CD4-positive, alpha-beta T cell treated with Interleukin-15 for 4 hours (primary cell): ENCODE data around the gene INPP1.
"Not testable (repeated sequence)": the region's sequence is repeated elsewhere in the genome, so short reads cannot be mapped to it uniquely, and the experiment has no call there.

Experiments used
- DNase-seq: peaks from one replicate; pipeline ENCODE4 v3.0.0-alpha.2; 2020; ENCODE audit warnings: low spot score

INPP1 gene

GRCh38 chr2:190333928-190334327 lies 9.5 kb upstream of the INPP1 start:
- DNase-seq: no peak

DNA sequence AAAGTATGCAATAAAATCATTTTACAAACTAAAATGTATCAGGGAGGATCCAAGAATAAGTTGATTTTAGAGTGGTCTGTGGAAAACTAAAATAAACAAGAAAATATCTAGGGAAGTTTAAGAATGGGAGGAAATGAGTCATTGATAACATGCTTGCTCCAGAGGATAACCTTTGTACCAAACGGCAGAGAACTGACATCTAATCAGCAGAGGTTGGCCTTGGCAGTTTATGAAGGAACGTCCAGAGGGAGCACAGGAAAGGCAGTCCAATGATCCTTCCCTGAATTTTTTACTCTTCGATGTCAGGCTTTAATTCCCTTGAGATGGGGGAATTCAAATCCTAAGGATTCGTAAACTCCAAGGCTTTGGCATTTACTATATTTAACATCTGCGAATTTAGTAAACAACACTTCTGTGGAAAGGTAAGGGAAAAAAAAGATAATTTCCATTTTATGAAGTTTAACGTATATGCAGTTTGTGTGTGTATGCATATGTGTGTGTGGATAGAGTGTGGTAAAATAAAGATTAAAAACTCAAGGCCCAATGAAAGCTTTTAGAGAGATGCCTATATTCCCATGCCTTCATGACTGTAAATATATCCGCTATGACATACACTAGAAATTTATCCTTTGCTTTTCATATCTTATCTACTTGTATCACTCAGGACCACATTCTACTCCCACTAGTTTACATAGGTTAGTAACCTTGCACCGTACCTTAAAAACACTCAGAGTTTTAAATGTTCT lies 8.7 kb upstream of the INPP1 start:
- no peak for DNase-seq

DNA sequence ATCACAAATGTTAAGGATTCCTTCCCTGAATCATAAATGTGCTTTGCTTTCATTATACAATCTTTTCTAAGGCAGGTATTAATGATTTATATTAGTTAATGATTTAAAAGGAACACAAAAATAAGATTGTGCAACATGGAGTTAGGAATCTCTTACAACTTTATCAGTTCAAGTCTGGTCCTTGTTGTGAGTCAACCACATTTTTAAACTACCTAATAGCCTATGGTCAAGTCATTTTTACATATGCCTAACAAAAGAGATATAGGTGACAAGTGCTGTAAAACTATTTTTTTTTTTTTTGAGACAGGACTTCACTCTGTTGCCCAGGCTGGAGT lies 8.2 kb upstream of the INPP1 start:
- DNase-seq: no peak

- not testable (repeated sequence) for DNase-seq
Measured at GRCh38 chr2:190335584-190335983, 7.8 kb upstream of the INPP1 start.

GRCh38 chr2:190336420-190336819 lies 7.0 kb upstream of the INPP1 start:
- DNase-seq: no peak

- no peak for DNase-seq
Measured at GRCh38 chr2:190338453-190338852, 4.9 kb upstream of the INPP1 start.

DNA sequence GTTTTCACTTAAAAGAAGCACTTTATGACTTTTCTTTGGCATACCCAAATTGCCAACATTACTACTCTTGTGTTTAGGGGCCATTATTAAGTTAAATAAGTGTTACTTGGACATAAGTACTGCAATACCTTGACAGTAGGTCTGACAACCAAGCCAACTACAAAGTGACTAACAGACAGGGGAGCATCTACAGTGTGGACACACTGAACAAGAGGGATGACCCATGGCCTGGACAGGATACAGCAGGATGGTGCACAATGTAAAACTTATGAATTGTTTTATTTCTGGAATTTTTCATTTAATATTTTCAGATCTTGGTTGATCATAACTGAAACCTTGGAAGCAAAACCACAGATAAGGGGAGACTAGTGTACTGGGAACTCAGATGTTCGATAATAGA lies 4.0 kb upstream of the INPP1 start:
- no peak for DNase-seq

DNA sequence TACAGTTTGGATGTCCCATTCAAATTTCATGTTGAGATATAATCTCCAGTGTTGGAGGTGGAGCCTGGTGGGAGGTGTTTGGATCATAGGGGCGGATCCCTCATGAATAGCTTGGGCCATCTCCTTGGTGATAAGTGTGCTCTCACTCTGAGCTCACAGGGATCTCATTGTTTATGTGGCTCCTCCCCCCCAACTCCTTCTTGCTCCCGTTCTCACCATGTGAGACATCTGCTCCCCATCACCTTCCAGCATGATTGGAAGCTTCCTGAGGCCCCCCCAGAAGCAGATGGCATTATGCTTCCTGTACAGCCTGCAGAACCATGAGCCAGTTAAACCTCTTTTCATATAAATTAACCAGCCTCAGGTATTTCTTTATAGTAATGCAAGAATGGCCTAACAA lies 3.0 kb upstream of the INPP1 start:
- DNase-seq: no peak

GRCh38 chr2:190342611-190343010 lies 778 bp upstream of the INPP1 start:
- DNase-seq: no peak

DNA sequence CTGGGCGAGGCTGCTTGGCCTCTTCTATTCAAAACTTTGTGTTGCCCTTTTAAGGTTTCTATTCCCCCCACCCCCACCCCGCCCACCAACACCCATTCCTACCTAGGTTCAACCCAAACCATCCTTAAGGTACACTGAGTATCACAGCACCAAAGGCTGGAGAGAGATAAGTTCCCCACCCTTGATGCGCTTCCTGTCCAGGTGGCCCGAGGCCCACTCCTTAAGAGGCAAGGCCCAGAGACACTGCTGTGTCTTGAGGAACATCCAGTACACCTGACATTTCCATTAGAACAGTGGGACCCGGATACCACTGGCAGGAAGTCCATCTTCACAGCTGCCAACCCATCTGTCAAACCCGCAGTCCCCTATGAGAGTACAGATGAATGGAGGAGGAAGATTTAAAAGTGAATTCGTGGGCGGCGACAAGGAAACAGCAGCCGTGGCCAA lies 277 bp upstream of the INPP1 start:
- no peak for DNase-seq

- no peak for DNase-seq
Measured at GRCh38 chr2:190344276-190344827, 963 bp downstream of the INPP1 start.

DNA sequence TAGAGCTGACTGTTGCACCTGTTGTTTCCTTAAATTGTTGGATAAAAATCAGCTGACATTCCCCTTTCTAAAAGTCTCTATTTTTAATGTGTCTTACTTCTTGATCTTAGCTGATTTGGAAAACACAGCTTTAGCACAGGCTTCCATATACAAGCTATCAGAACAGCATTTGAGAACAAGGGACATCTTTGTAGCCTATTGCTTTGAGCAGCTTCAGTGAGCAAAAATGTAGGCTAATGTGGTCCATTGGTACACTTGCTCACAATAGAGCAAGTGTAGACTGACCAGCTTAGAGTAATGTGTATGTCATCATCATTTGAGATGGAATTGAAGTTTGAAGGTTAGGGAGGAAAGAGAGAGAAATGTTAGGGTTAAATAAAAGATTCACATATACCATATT lies 7.0 kb downstream of the INPP1 start:
- DNase-seq: no peak

DNA sequence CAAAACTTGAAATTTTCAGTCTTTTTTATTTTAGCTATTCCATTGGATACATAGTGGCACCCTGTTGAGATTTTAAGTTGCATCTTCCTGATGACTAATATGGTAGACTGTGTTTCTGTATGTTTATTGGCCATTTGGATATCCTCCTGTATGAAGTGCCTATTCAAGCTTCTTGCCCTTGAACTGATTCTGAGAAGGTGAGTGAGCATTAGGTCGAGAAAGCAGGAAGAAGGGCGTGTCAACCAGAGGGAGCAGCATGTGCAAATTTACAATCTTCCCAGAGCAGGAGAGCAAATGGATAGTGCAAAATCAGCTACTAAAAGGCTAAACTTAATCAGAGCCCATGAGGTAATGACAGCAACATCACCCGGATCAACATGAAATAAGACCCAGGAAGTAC lies 8.6 kb downstream of the INPP1 start:
- DNase-seq: no peak

- DNase-seq: no peak
Measured at GRCh38 chr2:190352668-190353536, 9.5 kb downstream of the INPP1 start.

DNA sequence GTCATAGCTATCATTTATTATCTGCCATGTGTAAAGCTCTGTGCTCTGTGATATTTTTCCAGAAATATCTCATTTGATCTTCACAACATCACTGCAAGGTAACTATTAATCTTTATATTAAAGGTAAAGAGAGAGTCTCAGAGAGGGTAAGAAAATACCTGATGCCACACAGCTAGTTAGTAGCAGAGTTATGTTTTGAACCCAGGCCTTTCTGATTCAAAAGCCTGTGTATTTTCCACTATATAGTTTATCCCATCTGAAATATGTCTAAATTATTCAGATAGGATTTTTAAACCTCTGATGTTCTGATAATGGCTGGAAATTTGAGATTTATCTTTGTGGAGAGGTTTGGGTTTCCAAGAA lies 10.1 kb downstream of the INPP1 start:
- no peak for DNase-seq

- DNase-seq: no peak
Measured at GRCh38 chr2:190354003-190354690, 10.8 kb downstream of the INPP1 start.

DNA sequence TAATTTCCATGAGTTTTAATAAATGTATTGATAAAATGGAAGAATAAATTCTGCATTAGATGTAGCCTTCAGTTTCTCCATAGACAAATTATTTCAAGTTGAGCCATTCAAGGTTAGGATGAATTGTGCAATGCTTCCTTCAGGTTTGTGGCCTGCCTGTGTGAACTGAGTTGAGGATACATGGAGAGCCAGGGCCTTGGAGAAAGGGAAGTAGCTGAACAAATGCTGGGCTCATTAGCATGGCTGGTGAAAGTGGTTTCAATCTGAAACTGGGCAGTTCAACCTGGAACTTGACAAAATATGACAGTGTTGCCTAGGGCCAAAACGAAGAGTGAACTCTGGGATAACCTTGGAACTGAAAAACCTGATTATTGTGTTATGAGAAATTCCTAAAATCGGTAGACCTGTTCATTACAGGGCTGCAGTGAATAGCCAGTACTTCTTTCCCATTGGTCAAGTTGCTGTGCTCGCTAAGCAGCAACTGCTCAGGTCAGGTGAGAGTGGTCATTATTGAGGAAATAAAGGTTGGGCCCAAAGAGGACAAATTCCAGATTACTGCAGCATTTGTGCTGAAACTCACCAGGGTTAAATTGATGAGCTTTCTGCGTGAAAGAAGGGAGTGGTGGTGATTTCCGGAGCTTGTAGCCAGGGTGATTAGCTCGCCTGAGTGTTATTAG lies 12.7 kb downstream of the INPP1 start:
- DNase-seq: no peak

- no peak for DNase-seq
Measured at GRCh38 chr2:190357600-190357999, 14.2 kb downstream of the INPP1 start.

GRCh38 chr2:190358655-190359448 lies 15.5 kb downstream of the INPP1 start:
- DNase-seq: not testable (repeated sequence)

GRCh38 chr2:190360561-190360960 lies 17.2 kb downstream of the INPP1 start:
- no peak for DNase-seq

- no peak for DNase-seq
Measured at GRCh38 chr2:190360965-190361364, 17.6 kb downstream of the INPP1 start.
